Lung (tissue), 12 donors: ENCODE data around the gene SKIC8. TPM values are rescaled to one million over a fixed set of nuclear protein-coding genes. Genes with fewer than 3 reads are reported as not detected.

Experiments
- ATAC-seq: fragments of 200-7000 bp; cut with Tn5 transposase; one replicate; pipeline ENCODE4 v1.9.1; 2020; ENCODE audit warnings: moderate number of reproducible peaks; ENCODE audit not compliant: insufficient read depth, low FRiP score
- DNase-seq, 3 donors: peaks; one replicate each; pipeline ENCODE4 v3.0.0-alpha.2; 2013 to 2017
- H3K27ac ChIP-seq, 2 donors: one replicate each; pipeline ENCODE4 v1.5.1; 2013; ENCODE audit warnings: mild to moderate bottlenecking in 2 of 2, moderate library complexity in 2 of 2, control low read depth in 1 of 2, inconsistent platforms in 1 of 2, low read depth in 1 of 2, low read length in 1 of 2
- H3K27me3 ChIP-seq, 3 donors: one replicate each; pipeline ENCODE4 v1.5.1; 2013; ENCODE audit warnings: low read length in 2 of 3; ENCODE audit not compliant: control insufficient read depth in 3 of 3, insufficient read depth in 3 of 3
- H3K36me3 ChIP-seq, 4 donors: one replicate each; pipeline ENCODE4 v1.5.1; 2013; ENCODE audit warnings: low read length in 4 of 4, mild to moderate bottlenecking in 1 of 4, moderate library complexity in 1 of 4; ENCODE audit not compliant: control insufficient read depth in 4 of 4, insufficient read depth in 4 of 4
- H3K4me1 ChIP-seq, 5 donors: one replicate each; pipeline ENCODE4 v1.5.1; 2013; ENCODE audit warnings: low read length in 5 of 5, mild to moderate bottlenecking in 2 of 5, moderate library complexity in 1 of 5; ENCODE audit not compliant: control insufficient read depth in 5 of 5, insufficient read depth in 5 of 5
- H3K4me3 ChIP-seq: one replicate; pipeline ENCODE4 v1.5.1; 2013; ENCODE audit warnings: mild to moderate bottlenecking, control low read depth, moderate library complexity
- H3K9ac ChIP-seq, 2 donors: one replicate each; pipeline ENCODE4 v1.5.1; 2013; ENCODE audit warnings: low read length in 2 of 2, control low read depth in 1 of 2; ENCODE audit not compliant: insufficient read depth in 1 of 2
- H3K9me3 ChIP-seq, 4 donors: one replicate each; pipeline ENCODE4 v1.5.1; 2013; ENCODE audit warnings: low read length in 3 of 4, mild to moderate bottlenecking in 1 of 4, moderate library complexity in 1 of 4; ENCODE audit not compliant: control insufficient read depth in 4 of 4, insufficient read depth in 3 of 4
- WGBS, 2 donors: extraction: QIAGEN DNeasy Blood & Tissue Kit; methylation state at CpG; one replicate each; pipeline ENCODE4 v1.1.7; 2013; 5-methylcytosine and 5-hydroxymethylcytosine counted together
- polyA plus RNA-seq, 2 donors: library from polyadenylated mRNA; stranded (reverse); fragments of 200-250 nt; gene quantifications; one replicate each; pipeline ENCODE4 v1.2.1, GENCODE V29; 2013
- total RNA-seq, 2 donors: library from RNA; depleted of rRNA in 1 of 2; stranded (reverse); fragments of >200 nt in 1 of 2; gene quantifications; one replicate each; pipeline ENCODE4 v1.2.1, GENCODE V29; 2014 to 2021
- TF ChIP-seq, protein P1 (sequence below): IDR thresholded peaks from 2 replicates; pipeline ENCODE4 v1.5.1; 2012; ENCODE audit warnings: mild to moderate bottlenecking; ENCODE audit errors: control extremely low read depth, extremely low read depth
- donor health status: control.
- donor health status: control.
- donor health status: Bipolar disorder and iron deficiency.
- donor health status: healthy.
- donor health status: DM: yes; HTN: yes; CAD: no.

The SKIC8 gene
- total and polyA plus RNA-seq, 4 donors: 45.1 to 64.9 (median 54.1) TPM

DNA sequence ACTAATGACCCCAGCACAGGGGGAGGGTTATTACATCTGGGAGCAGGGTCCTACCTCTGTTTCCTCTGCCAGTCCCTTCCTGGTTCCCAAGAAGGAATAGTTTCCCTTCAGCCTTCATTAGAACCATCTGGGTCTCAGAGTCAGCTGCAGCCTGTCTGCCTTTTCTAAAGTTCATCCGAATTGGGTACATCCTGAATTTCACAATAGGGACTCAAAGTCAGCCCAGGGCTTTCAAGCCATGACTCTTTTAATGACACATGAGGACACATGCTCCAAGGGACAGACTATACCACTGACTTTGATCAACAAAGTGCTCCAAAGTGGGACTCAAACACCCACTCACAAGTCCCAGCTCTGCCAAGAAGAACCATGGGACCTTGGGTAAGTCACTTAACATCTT is 28.1 kb upstream of the SKIC8 start:
- peaks cover 0 to 11% (median 0%) of the 10 kb centered on the region in 5 donors for H3K4me1 ChIP-seq
- no peak overlapping the region for H3K9ac ChIP-seq
- H3K4me3 ChIP-seq: no peak overlapping the region
- H3K27me3 ChIP-seq: no peaks in the 10 kb centered on the region
- H3K36me3 ChIP-seq: no peaks in the 10 kb centered on the region
- TF ChIP-seq, protein P1, sequence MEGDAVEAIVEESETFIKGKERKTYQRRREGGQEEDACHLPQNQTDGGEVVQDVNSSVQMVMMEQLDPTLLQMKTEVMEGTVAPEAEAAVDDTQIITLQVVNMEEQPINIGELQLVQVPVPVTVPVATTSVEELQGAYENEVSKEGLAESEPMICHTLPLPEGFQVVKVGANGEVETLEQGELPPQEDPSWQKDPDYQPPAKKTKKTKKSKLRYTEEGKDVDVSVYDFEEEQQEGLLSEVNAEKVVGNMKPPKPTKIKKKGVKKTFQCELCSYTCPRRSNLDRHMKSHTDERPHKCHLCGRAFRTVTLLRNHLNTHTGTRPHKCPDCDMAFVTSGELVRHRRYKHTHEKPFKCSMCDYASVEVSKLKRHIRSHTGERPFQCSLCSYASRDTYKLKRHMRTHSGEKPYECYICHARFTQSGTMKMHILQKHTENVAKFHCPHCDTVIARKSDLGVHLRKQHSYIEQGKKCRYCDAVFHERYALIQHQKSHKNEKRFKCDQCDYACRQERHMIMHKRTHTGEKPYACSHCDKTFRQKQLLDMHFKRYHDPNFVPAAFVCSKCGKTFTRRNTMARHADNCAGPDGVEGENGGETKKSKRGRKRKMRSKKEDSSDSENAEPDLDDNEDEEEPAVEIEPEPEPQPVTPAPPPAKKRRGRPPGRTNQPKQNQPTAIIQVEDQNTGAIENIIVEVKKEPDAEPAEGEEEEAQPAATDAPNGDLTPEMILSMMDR: no peak
- ATAC-seq (no peak), DNase-seq (no peak)
- H3K27ac ChIP-seq: no peak overlapping the region
- H3K9me3 ChIP-seq: no peaks in the 10 kb centered on the region
- 15 to 39% methylated on average over 1 of the region's 1 CpG for WGBS, 2 donors

DNA sequence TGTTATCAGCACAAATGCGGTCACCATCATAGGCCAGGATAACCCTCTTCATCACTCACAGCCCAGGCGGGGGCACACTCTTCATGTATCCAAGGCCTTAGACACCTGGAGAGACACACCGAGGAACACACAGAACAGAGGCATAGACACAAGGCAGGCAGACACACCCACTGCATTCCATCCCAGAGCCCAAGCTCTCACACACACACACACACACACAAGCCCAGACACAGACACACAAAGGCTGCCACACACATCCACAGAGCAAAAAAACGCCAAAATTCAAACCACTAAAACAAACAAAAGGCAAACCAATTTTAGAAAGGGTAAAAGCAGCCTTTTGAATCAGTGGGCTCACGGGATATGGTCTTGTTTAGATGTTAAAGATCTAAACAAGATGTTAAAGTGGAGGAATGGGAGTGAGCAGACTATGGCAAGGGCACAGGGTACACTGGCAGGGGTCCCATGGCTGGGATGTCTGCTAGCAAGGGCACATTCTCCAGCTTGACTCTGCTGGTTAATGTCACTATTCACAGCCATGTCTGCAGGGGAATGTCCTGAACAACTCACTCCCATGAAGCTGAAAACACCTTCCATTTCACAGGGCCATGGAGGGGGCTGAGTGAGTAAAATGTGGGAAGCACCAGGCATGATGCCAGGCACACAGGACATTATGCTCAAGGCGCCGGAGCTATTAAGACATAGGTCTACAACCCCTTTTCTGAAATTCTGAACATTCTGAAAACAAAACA is 25.9 kb upstream of the SKIC8 start:
- TF ChIP-seq, protein P1: no peak
- ATAC-seq: no peak
- 72 to 77% methylated on average over 7 of the region's 7 CpGs for WGBS, 2 donors
- no peaks in the 10 kb centered on the region for H3K9me3 ChIP-seq
- H3K27me3 ChIP-seq: no peaks in the 10 kb centered on the region
- no peak overlapping the region for H3K9ac ChIP-seq
- no peak overlapping the region for H3K27ac ChIP-seq
- DNase-seq: peak in 2 of 3 donors; percentile 39 to 42
- peaks cover 0 to 9% (median 0%) of the 10 kb centered on the region in 5 donors for H3K4me1 ChIP-seq
- no peak overlapping the region for H3K4me3 ChIP-seq
- H3K36me3 ChIP-seq: no peaks in the 10 kb centered on the region

- Histone ChIP-seq H3K9me3 (no peaks in the 10 kb centered on the region), H3K36me3 (no peaks in the 10 kb centered on the region), H3K27me3 (no peaks in the 10 kb centered on the region), H3K27ac (no peak overlapping the region), H3K4me1 (peaks cover 0 to 9% (median 0%) of the 10 kb centered on the region in 5 donors), H3K9ac (no peak overlapping the region), H3K4me3 (no peak overlapping the region)
- DNase-seq (no peak), ATAC-seq (no peak)
- 95 to 98% methylated on average over 5 of the region's 5 CpGs for WGBS, 2 donors
- TF ChIP-seq, protein P1: no peak
Observed at GRCh38 chr15:78324144-78324543, 24.7 kb upstream of the SKIC8 start.
